ENCODE data around the gene ANXA11. TPM values are rescaled to one million over a fixed set of nuclear protein-coding genes. Genes with fewer than 3 reads are reported as not detected.

Gene ANXA11
- total RNA-seq, 1 experiment from 2014 or later, result 241 TPM

DNA sequence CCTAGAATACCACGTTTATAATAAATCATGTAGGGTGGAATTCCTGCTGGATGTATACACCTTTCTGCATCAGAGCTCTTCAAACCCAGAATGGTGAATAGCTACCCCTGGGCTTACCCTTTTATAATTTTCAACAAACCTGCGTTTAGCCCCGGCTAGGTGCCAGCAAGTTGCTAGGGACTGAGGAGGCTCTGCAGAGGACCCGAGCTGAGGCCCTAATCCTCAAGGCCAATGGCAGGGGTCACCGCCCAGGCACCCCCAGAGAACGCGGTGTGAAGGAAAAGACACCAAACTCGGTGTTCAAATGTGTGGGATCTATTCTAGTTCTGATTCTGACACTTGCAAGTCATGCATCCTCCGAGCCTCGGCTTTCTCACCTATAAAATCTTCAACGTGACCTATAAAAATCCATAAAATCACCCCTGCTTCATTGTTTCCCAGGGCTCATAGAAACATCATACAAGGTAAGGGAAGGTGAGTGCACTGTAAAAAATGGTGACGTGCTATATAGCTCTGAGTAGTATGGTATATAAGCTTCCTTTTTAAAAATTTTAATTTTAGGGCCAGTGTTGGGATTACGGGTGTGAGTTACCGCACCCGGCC lies 2.5 kb upstream of the ANXA11 start:
- ATAC-seq (peak; percentile 18; the same call in 1 of the 2 replicates), DNase-seq (ENCODE audit: low read depth, low spot score) (peak; percentile 42)
- Histone ChIP-seq H3K27me3 (ENCODE audit: control insufficient read depth, insufficient read depth, low read length) (no peaks in the 10 kb centered on the region), H3K36me3 (ENCODE audit: control insufficient read depth, insufficient read depth, low read length) (no peaks in the 10 kb centered on the region; the same call in 1 of the 2 replicates), H3K27ac (ENCODE audit: low read length) (peak overlapping the region; percentile 84), H3K9me3 (ENCODE audit: control insufficient read depth, insufficient read depth, low read depth, low read length) (no peaks in the 10 kb centered on the region), H3K4me1 (ENCODE audit: control insufficient read depth, insufficient read depth, low read length) (peaks cover 38% of the 10 kb centered on the region), H3K4me3 (ENCODE audit: low read depth in 2 of 2, low read length in 2 of 2) (peak overlapping the region; percentile 74)
- in situ Hi-C loops (cut with HindIII; ENCODE audit: low pct_unique_long_range_greater_than_20kb, low sequenced_read_pairs) (no loop called here), intact Hi-C loops (cut with micrococcal nuclease; ENCODE audit: unreplicated experiment) (loop anchor here (5.0 kb wide), 1 partner anchor 41 kb away; no protein-coding TSS in a partner anchor)
- ChIA-PET CTCF (no interaction called here), POLR2A (interaction anchor here (0.6 to 0.7 kb wide), 2 partner anchors 50 to 1124 kb away, joined by 5 to 6 read pairs; no protein-coding TSS in a partner anchor)
- TF ChIP-seq SIN3A (IDR thresholded peaks at IDR 0.05; ENCODE audit: borderline replicate concordance, insufficient read depth, low read depth, low read length), result no peak
- no peak; the same call in 1 of the 2 replicates for TF ChIP-seq TCF7L2 (IDR thresholded peaks at IDR 0.05; ENCODE audit: low read depth, low read length)
- no peak for TF ChIP-seq POLR2AphosphoS5 (IDR thresholded peaks at IDR 0.05; ENCODE audit: low read depth, low read length)
- TF ChIP-seq, protein P1, sequence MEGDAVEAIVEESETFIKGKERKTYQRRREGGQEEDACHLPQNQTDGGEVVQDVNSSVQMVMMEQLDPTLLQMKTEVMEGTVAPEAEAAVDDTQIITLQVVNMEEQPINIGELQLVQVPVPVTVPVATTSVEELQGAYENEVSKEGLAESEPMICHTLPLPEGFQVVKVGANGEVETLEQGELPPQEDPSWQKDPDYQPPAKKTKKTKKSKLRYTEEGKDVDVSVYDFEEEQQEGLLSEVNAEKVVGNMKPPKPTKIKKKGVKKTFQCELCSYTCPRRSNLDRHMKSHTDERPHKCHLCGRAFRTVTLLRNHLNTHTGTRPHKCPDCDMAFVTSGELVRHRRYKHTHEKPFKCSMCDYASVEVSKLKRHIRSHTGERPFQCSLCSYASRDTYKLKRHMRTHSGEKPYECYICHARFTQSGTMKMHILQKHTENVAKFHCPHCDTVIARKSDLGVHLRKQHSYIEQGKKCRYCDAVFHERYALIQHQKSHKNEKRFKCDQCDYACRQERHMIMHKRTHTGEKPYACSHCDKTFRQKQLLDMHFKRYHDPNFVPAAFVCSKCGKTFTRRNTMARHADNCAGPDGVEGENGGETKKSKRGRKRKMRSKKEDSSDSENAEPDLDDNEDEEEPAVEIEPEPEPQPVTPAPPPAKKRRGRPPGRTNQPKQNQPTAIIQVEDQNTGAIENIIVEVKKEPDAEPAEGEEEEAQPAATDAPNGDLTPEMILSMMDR (IDR thresholded peaks at IDR 0.05), result no peak; the same call in 1 of the 2 replicates
- no peak; a peak in 1 of 4 replicates for TF ChIP-seq REST (IDR thresholded peaks at IDR 0.05; ENCODE audit: insufficient read depth in 1 of 2, low read depth in 2 of 2, low read length in 1 of 2)
- BruUV-seq (replicated peaks), result TSS peak; percentile 83

- DNase-seq (ENCODE audit: low read depth, low spot score) (no peak), ATAC-seq (no peak)
- Histone ChIP-seq H3K4me3 (ENCODE audit: low read depth in 2 of 2, low read length in 2 of 2) (peak overlapping the region; percentile 74), H3K27me3 (ENCODE audit: control insufficient read depth, insufficient read depth, low read length) (no peaks in the 10 kb centered on the region), H3K27ac (ENCODE audit: low read length) (peak overlapping the region; percentile 84), H3K9me3 (ENCODE audit: control insufficient read depth, insufficient read depth, low read depth, low read length) (no peaks in the 10 kb centered on the region), H3K4me1 (ENCODE audit: control insufficient read depth, insufficient read depth, low read length) (peaks cover 53% of the 10 kb centered on the region), H3K36me3 (ENCODE audit: control insufficient read depth, insufficient read depth, low read length) (no peaks in the 10 kb centered on the region; the same call in 1 of the 2 replicates)
- no peak for TF ChIP-seq SIN3A (IDR thresholded peaks at IDR 0.05; ENCODE audit: borderline replicate concordance, insufficient read depth, low read depth, low read length)
- 0 out of 2 replicates have a peak, but pooled peaks have one; percentile 29 for TF ChIP-seq POLR2AphosphoS5 (IDR thresholded peaks at IDR 0.05; ENCODE audit: low read depth, low read length)
- no peak for TF ChIP-seq TCF7L2 (IDR thresholded peaks at IDR 0.05; ENCODE audit: low read depth, low read length)
- TF ChIP-seq, protein P1 (IDR thresholded peaks at IDR 0.05), result no peak
- ChIA-PET CTCF (no interaction called here), POLR2A (no interaction called here)
- no TSS peak for BruUV-seq (replicated peaks)
- in situ Hi-C loops (cut with HindIII; ENCODE audit: low pct_unique_long_range_greater_than_20kb, low sequenced_read_pairs), result no loop called here
- intact Hi-C loops (cut with micrococcal nuclease; ENCODE audit: unreplicated experiment), result loop anchor here (5.0 kb wide), 1 partner anchor 39 kb away; no protein-coding TSS in a partner anchor
Observed at GRCh38 chr10:80206277-80206655, 929 bp upstream of the ANXA11 start.
